Stimulated activated CD4-positive, alpha-beta T cell treated with anti-CD3 and anti-CD28 coated beads, Interleukin-4, amount 100 ng/mL, for 48 hours (primary cell): Measurements from ENCODE around the gene C4BPB.

ENCODE experiments used
- DNase-seq, 2 donors: peaks; one replicate each; pipeline ENCODE4 v3.0.0-alpha.2; 2020; ENCODE audit warnings: low read depth in 2 of 2

The C4BPB gene

DNA sequence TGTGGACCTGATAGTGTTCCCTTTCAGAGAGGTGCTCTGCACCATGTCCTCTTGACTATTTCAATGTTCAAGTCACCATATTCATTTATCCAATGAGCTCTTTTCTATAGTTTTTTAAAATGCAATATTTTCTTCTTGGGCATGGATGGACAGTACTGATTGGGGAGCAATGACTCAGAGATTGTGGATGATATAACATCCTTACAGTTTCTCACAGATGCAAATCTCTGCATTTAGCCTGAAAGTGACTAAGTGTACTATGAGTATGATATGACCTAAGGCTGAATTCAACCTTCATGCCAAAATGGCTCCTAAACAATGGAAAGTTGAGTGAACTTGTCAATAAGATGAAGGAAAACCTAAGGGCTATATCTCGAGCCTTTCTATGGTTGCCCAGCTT, 51.9 kb downstream of the C4BPB start:
- DNase-seq = no peak

DNA sequence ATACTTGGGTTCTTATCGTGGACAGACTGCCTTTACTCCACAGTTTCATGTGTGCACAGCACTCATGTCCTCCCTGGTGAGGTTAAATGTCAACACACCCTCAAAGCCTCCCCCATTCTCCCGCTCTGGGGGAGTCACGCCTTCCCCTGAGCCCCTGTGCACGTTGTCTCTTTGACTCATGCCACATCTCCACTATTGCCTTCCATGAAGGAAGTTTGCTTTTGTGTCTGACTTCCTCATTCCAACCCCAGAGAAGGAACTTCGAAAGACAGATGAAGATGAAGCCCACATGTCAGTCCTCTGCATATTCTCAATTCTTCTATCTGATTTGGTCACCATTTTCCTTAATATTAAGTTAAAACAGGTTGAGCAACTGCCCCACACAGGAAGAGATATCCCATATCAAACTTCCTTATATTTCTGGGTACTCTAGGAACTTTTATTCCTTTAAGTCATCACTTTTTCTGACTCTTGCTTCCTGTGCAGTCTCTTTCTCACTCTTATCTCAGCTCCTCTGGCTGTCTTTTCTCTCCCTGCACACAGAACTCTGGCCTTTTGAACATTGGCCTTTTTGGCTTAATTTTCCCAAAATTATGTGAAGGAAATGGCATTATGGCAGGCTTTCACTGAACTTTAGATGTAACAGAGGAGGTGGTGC, 56.9 kb downstream of the C4BPB start:
- no peak for DNase-seq
